Measurements from ENCODE around the gene HIRIP3.

Gene HIRIP3

GRCh38 chr16:29983420-29984136, 11.8 kb downstream of the HIRIP3 start:
- Mint-ChIP-seq H3K27ac (no peak overlapping the region), H3K27me3 (ENCODE audit: low read depth) (no peaks in the 10 kb centered on the region), H3K9me3 (no peaks in the 10 kb centered on the region), H3K4me3 (no peak overlapping the region), H3K36me3 (ENCODE audit: low read depth) (peaks cover 69% of the 10 kb centered on the region), H3K4me1 (no peaks in the 10 kb centered on the region)
- TF ChIP-seq CTCF (IDR thresholded peaks at IDR 0.05; ENCODE audit: unreplicated experiment in 3 of 3), result no peak

- Mint-ChIP-seq H3K4me3 (no peak overlapping the region), H3K9me3 (no peaks in the 10 kb centered on the region), H3K27me3 (ENCODE audit: low read depth) (no peaks in the 10 kb centered on the region), H3K4me1 (no peaks in the 10 kb centered on the region), H3K36me3 (ENCODE audit: low read depth) (peaks cover 69% of the 10 kb centered on the region), H3K27ac (no peak overlapping the region)
- no peak for TF ChIP-seq CTCF (IDR thresholded peaks at IDR 0.05; ENCODE audit: unreplicated experiment in 3 of 3)
Measured at GRCh38 chr16:29982560-29983419, 12.6 kb downstream of the HIRIP3 start.

GRCh38 chr16:29978564-29979270, 16.7 kb downstream of the HIRIP3 start:
- H3K4me1 Mint-ChIP-seq, result peaks cover 27% of the 10 kb centered on the region
- TF ChIP-seq CTCF (IDR thresholded peaks at IDR 0.05; ENCODE audit: unreplicated experiment in 3 of 3), result no peak
- no peak overlapping the region for H3K27ac Mint-ChIP-seq
- H3K4me3 Mint-ChIP-seq, result peak overlapping the region in 1 of 3 experiments; percentile 46
- no peaks in the 10 kb centered on the region for H3K9me3 Mint-ChIP-seq
- peaks cover 42% of the 10 kb centered on the region for H3K36me3 Mint-ChIP-seq (ENCODE audit: low read depth)
- no peaks in the 10 kb centered on the region for H3K27me3 Mint-ChIP-seq (ENCODE audit: low read depth)

- H3K9me3 Mint-ChIP-seq, result peaks cover 2% of the 10 kb centered on the region
- peaks cover 41% of the 10 kb centered on the region for H3K36me3 Mint-ChIP-seq (ENCODE audit: low read depth)
- H3K4me3 Mint-ChIP-seq, result peak overlapping the region; percentile 42 to 58 (median 51)
- H3K27ac Mint-ChIP-seq, result no peak overlapping the region
- peaks cover 27% of the 10 kb centered on the region for H3K4me1 Mint-ChIP-seq
- TF ChIP-seq CTCF (IDR thresholded peaks at IDR 0.05; ENCODE audit: unreplicated experiment in 3 of 3), result no peak
- no peaks in the 10 kb centered on the region for H3K27me3 Mint-ChIP-seq (ENCODE audit: low read depth)
Measured at GRCh38 chr16:29978081-29978480, 17.3 kb downstream of the HIRIP3 start.

GRCh38 chr16:29977063-29977825, 18.2 kb downstream of the HIRIP3 start:
- H3K4me3 Mint-ChIP-seq, result peak overlapping the region; percentile 95 to 100 (median 96)
- H3K9me3 Mint-ChIP-seq, result peaks cover 5% of the 10 kb centered on the region
- TF ChIP-seq CTCF (IDR thresholded peaks at IDR 0.05; ENCODE audit: unreplicated experiment in 3 of 3), result no peak

More at GRCh38 chr16:29977063-29977825, 18.2 kb downstream of the HIRIP3 start:
- Mint-ChIP-seq H3K36me3 (ENCODE audit: low read depth) (peaks cover 44% of the 10 kb centered on the region), H3K27ac (peak overlapping the region; percentile 39 to 75 (median 63)), H3K4me1 (peaks cover 27% of the 10 kb centered on the region), H3K27me3 (ENCODE audit: low read depth) (no peaks in the 10 kb centered on the region)
